Fibroblast of pulmonary artery (primary cell): ENCODE results near the gene HAGH.

Experiments used
- DNase-seq: peaks from one replicate; pipeline ENCODE4 v3.0.0-alpha.2; 2010; ENCODE audit warnings: low read depth
- H3K4me3 ChIP-seq: replicated peaks from 2 replicates; pipeline ENCODE4 v1.5.1; 2011; ENCODE audit warnings: low read depth, mild to moderate bottlenecking, control low read depth, low read length, moderate library complexity
- TF ChIP-seq, protein P1 (sequence below): IDR thresholded peaks from 2 replicates; pipeline ENCODE4 v1.5.1; 2011; ENCODE audit warnings: mild to moderate bottlenecking, control low read depth, low read length, inconsistent platforms; ENCODE audit errors: missing control alignments

The HAGH gene

DNA sequence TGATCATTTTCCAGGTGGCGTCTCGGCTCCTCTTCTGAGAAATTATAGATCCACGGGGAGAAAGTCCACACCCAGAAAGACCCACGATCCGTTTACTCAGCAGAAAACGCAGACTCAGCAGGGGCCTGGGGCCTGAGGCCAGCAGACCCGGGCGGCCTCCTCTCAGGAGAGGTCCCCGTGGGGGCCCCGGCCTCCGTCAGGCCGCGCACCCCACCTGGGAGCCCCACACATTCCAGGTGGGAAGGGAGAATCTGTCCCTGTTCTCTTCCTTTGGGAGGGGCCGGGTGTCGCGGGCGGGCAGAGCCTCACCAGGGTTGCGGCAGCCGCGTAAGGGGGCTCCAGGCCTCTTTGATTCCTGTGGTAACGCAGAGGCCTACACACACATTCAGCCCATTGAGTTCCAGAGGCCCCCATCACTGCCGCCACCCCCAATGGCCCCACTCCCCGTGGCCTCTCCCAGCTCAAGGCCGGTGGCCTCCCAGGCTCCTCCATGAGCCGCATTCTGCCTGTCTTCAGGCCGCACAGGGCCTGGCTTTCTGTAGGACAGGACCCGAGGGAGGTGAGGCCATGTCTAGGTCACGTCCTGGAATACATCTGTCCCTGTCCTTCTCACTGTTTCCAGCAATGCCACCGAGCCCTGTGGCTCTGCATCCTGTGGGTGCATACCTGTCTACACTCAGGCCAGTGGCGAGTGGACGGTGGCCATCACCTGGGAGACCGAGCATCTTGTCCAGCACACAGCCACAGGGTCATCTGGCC lies 31.5 kb downstream of the HAGH start:
- no peak for DNase-seq
- H3K4me3 ChIP-seq: no peak overlapping the region
- TF ChIP-seq, protein P1, sequence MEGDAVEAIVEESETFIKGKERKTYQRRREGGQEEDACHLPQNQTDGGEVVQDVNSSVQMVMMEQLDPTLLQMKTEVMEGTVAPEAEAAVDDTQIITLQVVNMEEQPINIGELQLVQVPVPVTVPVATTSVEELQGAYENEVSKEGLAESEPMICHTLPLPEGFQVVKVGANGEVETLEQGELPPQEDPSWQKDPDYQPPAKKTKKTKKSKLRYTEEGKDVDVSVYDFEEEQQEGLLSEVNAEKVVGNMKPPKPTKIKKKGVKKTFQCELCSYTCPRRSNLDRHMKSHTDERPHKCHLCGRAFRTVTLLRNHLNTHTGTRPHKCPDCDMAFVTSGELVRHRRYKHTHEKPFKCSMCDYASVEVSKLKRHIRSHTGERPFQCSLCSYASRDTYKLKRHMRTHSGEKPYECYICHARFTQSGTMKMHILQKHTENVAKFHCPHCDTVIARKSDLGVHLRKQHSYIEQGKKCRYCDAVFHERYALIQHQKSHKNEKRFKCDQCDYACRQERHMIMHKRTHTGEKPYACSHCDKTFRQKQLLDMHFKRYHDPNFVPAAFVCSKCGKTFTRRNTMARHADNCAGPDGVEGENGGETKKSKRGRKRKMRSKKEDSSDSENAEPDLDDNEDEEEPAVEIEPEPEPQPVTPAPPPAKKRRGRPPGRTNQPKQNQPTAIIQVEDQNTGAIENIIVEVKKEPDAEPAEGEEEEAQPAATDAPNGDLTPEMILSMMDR: no peak

DNA sequence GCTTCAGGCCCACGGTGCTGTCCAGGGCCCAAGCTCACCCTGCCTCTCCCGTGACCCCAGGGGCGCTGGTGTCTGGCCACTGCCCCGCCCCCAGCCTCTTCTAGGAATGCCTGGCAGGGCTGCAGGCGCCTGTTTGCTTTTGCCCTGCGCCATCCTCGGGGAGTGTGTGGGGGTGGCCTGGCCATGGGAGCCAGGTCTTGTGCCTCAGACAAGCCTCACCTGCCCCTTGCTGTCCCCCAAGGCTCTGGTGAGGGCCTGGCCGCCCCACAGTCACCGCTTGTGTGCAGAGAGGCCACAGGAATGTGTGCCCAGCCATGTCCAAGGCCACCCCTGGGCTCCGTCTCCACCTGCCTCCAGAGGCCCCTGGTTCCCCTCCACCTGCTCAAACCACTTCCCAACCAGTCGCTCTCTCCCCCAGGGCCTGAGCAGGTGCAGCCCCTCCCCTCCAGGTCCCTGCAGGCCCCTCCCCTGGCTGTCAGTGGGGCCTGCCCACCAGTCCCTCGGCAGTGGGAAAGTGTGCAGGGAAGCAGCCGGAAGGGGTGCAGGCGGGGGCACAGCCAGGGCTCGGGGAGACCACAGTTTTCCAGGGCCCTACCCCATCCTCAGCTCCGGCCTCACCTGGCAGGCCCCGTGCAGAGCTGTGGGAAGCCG lies 32.3 kb downstream of the HAGH start:
- no peak for DNase-seq
- TF ChIP-seq, protein P1: no peak
- no peak overlapping the region for H3K4me3 ChIP-seq

DNA sequence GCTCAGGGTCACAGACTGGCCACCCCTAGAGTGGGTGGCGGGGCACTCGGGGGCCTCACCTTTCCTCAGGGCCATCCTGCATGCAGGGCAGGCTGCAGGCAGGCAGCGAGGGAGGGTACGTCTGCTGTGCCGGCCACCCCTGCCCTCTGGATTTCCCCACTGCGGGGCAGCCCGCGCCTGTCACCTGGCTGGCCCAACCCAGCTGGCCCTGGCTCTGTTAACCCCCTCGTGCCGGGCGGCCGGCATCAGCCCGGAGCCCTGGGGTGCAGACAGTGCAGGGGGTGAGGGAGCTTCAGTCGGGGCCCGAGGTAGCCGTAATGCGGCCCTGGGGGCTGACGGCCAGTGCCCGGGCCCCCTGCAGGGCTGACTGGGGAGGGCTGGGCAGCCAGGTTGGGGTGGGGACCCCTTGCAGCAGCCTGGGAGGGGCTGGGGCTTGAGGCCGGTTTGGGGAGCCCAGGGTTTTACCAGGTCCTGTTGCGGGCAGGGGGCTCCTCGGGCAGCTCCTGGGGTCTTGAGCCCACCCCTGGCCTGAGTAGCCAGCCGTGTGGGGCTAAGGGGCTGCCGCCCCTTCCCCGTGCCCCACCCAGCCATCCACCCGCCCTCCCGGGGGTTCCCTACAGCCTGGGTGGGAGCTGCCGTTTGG lies 32.9 kb downstream of the HAGH start, which contains the start of gene IGFALS:
TSS of gene IGFALS (minus strand) at position 128 of the 643 bp plus-strand sequence. CDS start at position 75, 53 bp downstream.
- TF ChIP-seq, protein P1: no peak
- H3K4me3 ChIP-seq: no peak within 1 kb of the TSS
- DNase-seq: no peak

DNA sequence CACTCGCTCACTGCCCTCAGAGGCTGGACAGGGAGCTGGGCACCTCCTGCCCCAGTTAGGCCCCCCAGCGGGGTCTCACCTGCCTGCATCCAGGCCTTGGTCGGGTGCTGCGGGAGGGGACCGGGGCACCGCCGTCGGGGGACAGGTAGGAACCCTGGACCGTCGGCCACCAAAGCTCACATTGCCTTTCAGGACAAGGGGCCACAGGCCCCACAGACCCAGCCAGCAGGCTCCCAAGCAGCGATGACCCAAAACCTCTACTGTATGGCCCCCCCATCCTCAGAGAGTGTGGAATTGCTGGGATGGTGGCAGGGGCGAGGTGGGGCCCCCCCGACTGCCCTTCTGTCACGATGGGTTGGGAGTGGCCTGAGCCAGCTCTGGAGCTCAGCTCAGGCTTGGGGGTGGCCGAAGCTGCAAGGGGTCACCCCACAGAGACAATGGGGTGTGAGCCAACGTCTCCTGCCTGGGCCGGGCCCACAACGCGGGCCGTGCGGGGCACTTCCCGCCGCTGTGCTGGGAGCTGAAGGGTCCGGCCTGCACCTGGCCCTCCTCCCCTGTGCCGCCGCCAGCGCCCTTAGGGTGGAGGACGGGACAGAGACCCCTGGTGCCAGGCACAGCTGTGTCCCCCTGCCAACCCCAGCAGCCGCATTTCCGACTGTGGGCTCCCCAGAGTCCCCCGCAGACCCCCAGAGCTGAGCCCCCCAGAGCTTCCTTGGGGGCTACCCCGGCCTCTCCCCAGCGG lies 33.6 kb downstream of the HAGH start:
- DNase-seq: no peak
- TF ChIP-seq, protein P1: no peak
- no peak overlapping the region for H3K4me3 ChIP-seq

DNA sequence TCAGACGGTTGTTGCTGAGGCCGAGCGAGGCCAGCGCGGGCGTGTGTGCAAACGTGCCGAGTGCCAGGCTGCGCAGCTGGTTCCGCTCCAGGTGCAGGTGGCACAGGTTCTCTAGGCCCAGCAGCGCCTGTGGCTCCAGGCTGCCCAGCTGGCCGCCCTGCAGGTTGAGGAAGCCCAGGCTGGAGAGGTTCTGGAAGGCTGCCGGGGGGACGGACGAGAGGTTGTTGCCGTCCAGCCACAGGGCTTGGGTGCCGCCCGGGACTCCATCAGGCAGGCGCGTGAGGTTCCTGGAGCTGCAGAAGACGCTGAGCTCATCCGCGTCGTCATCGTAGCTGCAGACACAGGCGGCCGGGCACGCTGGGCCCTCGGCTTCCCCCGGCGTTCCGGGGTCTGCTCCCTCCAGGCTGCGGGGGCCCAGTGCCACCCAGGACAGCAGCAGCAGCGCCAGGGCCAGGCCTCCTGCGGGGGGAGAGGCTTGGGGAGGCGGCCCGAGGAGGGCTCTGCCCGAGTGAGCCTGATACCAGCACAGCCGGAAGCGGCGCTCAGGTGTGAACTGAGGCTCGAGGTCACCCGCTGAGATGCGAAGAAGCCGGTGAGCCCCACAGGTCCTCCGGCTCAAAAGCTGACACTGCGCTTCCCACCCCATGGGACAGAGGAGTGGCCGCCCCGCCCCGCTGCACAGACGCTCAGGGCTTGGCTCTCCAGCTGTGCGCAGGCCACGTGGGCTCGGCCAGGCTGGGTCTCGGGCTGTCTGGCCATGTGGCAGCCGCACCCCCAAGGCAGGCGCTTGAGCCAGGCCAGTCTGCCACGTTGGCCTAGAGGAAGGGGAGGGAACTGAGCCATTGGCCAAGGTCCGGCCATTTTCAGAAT lies 34.4 kb downstream of the HAGH start:
- H3K4me3 ChIP-seq: no peak overlapping the region
- TF ChIP-seq, protein P1: no peak
- no peak for DNase-seq
